ENCODE data around the gene FAM111A.
A peak's percentile ranks its signal among the peaks of the same experiment; 100 is the strongest.

Gene FAM111A

DNA sequence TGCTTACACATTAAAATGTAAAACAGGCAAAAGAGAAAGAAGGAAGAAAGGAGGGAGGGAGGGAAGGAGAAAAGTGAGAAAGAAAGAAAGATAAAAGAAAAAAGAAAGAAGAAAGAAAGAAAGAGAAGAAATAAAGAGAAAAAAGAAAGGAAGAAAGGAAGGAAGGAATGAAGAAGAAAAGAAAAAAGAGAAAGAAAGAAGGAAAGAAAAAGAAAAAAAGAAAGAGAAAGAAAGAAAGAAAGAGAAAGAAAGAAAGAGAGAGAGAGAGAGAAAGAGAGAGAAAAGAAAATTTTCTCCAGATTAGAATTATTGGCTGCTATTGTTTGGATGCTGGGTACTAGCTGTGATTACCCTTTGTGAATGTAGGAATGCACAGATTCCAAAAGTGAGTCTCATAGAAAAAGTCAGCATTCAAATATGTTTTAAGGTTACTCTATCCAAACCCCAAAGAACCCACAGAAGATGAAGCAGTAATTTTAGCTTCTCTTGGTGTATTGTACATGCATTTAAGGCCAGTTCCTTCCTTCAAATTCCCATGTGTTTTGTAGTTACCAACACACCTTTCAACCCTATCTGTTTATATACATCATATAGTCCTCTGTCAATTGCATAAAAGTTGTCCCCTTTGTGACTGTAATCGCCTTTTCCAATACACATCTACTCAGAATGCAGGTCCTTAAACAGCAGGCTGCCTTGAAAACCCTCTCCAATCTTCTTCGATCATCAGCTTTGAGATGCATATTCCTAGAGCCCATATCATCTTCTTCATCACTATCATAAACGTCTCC, 789 bp upstream of the FAM111A start:
- DNase-seq, result no peak

DNA sequence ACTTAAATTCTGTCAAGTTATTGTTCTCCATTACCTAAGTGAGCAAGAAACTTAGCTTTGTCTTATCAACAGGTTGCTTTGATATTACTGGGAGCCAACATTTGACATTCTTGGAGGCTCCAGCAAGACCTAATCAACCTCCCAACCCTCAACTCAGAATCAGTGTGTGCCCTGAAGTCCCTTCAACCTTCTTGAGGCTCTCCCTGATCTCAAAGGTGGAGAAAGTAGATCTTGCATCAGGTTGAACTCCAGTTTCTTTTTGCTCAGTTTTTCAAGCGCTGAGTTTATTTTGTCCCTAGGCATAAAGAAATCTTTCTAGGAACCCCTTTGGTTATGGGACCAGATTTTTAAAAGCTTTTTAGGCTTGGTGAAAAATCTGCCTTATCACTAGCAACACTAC, 1.4 kb downstream of the FAM111A start:
- no peak for DNase-seq

DNA sequence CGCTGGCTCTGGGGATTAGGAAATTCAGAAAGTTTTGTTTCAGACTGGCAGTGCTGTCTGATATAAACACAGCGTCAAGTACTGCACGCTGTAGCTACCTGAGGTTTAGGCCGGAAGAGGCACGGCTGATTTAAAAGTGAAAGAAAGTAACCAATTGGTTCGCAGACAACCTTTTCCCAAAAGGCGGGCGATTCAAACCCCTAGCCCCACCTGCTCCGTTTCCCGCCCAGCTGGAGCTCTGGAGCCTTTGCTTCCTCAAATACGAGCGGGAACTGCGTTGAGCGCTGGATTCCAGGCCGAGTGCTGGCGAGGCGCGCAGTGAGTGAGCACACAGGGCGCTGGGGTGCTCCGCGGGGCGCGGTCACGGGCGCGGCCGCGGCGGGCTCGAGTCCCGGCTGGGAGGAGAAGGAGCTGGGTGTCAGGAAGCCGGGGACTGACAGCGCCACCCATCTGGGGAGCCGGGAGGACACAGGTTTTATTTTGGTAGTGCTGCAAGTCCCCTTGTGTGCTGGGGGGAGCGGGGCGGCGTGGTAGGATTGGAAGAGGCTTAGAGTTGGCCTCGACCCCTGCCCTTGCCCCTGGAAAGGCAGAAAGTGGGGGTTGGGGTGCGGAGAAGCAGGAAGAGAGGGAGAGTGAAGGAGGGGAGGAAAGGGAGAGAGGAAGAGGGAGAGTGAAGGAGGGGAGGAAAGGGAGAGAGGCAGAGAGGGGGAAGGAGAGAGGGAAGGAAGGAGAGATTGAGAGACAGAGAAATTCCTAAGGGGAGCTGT, 2.1 kb downstream of the FAM111A start:
- peak; percentile 78 for DNase-seq

DNA sequence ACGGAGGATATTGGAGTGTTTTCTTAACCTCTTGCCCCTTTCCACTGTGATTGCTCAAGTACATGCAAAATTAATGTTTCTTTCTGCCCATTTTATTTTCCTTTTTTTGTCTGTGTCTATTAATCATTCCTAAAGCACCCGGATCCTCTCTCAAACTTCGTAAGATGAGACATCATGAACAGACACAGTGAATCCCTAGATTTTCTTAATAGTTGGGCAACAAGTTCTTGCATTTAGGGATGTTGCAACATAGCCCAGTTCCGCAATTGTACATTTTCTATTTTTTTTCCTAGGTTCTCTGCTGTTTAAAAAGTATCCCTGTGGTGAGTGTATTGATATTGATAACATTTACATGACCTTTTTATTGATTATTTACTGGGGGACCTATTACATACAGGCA, 2.9 kb downstream of the FAM111A start:
- DNase-seq, result no peak

DNA sequence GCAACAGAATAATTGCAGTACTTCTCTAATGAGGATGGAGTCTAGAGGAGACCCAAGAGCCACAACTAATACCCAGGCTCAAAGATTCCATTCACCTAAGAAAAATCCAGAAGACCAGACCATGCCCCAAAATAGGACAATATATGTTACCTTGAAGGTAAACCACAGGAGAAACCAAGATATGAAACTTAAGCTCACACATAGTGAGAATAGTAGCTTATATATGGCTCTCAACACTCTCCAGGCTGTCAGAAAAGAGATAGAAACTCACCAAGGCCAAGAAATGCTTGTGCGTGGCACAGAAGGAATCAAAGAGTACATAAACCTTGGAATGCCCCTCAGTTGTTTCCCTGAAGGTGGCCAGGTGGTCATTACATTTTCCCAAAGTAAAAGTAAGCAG, 9.1 kb downstream of the FAM111A start:
- DNase-seq, result no peak

DNA sequence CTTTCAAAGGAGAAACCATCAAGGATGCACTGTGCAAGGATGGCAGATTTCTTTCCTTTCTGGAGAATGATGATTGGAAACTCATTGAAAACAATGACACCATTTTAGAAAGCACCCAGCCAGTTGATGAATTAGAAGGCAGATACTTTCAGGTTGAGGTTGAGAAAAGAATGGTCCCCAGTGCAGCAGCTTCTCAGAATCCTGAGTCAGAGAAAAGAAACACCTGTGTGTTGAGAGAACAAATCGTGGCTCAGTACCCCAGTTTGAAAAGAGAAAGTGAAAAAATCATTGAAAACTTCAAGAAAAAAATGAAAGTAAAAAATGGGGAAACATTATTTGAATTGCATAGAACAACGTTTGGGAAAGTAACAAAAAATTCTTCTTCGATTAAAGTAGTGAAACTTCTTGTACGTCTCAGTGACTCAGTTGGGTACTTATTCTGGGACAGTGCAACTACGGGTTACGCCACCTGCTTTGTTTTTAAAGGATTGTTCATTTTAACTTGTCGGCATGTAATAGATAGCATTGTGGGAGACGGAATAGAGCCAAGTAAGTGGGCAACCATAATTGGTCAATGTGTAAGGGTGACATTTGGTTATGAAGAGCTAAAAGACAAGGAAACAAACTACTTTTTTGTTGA, 9.8 kb downstream of the FAM111A start:
- no peak for DNase-seq

DNA sequence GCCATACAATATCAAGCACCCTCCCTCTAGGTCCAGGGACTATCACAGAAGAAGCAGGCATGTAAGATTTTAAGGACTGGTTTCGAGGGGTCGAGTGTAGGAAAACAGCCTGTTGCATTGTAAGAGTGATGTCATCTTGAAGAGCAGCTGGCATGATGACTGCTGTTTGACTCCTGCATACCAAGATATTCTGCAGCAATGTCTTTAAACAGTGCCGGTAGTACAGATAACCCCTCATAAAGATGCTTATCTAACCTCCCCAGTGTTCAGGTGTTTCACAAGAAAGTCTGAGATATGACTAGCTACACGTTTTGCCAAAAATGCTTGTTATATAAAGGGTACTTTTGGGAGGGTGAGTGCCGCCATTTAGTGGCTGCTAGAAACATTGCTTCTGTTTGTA, 12.0 kb downstream of the FAM111A start:
- no peak for DNase-seq

DNA sequence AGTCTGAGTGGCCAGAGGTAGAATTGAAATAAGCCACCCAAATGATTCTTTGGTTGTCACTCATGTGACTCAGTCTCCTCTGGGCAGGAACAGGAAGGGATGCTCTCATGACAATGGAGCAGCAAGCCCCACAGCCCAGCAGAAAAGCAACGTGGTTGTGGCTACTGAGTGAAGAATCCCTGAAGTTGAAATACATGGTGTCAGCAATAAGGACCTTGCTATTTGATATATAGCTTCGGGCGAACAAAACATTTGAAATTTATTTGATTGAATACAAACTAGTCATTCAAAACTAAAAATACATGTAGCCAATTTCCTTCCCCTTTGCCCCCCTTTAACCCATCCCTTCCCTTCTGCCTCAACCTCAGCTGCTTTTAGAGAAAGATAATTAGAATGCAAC, 14.8 kb downstream of the FAM111A start:
- DNase-seq, result no peak

DNA sequence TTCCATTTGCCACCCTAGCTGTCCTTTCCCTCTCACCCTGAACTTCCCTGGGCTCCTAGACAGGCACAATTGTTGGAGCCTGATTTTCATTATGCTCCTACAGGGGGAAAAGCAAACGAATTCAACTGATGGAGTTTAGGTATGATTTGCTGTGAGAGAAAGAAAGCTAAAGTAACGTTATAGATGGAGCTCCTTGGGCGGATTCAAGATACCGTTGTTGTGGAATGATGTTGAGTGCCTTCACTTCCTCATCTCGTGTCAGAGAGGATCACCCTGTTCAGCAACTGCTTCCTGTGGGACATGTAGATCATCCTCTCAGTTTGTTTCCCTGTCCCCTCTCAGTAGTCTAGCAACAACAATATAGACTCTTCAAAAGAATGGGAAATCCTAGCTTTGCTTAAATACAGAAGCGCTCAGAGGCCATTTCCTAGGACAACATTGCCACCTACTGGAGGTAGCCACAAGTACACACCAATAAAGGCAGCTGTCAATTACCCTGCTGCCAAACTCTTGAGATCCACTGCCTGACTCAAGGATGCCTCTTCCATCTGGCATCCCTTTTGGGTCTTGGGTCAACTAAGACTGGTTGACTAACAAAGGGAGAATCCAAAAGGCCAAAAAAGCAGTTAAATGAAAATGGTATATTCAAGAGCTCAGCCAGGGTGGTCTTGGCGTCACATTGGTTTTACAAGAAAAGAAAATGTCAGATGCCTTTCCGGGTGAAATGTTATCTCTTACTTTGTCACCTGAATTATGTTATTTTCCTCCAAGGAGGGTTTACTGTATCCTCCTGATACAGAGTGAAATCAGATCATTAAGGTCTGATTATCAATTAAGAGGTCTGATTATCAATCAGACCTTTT, 15.8 kb downstream of the FAM111A start:
- peak; percentile 72 for DNase-seq

DNA sequence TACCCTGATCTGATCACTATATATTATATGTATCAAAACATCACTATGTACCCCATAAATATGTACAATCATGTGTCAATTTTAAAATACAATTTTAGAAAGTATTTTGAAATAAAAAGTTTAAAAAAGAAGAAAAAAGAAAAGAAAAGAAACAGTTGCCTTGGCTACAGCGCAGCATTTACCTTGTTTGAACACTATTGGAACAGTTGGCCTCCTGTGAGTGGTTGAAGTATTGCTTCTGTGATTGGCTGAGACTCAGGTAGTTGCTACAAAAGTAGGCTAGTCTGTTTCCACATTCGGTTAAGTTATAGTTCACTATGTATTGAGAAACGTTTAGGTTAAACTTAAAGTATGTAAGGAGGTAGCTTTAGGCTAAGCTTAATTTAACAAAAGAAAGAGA, 21.4 kb downstream of the FAM111A start:
- no peak for DNase-seq

DNA sequence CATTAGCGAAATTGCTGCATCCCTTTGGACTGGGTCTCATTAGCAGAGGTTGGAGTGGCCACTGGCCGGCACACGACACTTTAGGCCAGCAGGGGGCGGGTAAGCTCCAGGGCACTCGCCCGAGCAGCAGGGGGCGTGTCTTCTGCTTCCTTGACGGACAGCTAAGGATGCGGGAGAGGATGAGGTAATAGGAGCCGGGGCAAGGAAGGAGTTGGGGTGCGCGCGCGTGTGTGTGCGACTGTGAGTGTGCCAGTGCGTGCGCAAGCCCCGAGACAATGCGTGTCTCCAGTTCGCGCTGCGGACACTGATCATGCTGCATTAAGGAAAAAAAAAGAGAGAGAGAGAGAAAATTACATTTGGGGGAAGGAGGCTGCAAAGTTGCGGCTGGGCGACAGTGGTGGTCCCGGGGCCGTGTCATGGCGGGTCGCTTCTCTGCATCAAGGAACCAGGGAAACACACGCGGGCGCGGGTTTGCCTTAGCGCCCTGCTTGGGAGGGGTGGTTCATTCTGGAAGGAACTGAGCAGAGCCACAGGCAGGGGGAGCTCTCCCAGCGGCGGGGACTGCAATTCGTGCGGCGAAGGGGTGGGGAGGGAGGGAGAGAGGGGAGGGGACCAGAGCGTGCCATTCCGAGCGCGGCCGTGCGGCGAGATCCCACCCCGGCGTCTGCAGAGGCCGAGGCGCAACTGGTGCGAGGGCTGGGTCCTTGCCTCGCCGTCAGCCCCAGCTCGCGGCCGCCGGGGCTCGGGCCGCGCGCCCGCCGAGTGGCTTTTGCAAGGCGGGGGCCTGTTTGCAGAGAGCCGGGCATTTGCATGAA, 29.1 kb downstream of the FAM111A start, which contains the start of gene DTX4:
DTX4 (plus strand) TSS at position 625 of the 815 bp plus-strand sequence. CDS start 464 bp downstream, outside the sequence.
- DNase-seq, result peak; percentile 94

DNA sequence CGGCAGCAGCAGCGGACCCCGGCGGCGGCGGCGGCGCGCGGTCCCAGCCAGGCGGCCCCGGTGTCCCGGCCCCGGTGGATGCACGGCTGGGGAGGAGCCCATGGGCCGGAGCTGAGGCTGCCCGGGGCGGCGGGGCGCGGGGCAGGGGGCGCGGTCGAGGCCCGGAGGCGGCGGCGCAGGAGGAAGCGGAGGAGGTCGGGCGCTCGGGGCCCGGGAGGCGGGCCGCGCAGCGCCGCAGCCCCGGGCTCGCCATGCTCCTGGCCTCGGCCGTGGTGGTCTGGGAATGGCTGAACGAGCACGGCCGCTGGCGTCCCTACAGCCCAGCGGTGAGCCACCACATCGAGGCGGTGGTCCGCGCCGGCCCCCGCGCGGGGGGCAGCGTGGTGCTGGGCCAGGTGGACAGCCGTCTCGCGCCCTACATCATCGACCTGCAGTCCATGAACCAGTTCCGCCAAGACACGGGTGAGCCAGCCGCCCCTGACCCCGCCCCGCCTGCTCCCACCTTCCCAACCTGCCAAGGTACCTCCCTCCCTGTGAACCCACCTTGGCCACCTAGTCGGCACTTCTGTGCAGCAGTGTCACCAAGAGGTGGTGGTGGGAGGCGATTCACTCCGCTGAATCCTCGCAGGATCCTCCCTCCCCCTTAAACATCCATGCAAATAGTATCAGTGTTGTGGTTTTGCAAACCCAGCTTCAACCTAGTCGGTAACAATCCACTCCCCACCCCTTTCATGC, 29.9 kb downstream of the FAM111A start:
- peak; percentile 36 for DNase-seq

DNA sequence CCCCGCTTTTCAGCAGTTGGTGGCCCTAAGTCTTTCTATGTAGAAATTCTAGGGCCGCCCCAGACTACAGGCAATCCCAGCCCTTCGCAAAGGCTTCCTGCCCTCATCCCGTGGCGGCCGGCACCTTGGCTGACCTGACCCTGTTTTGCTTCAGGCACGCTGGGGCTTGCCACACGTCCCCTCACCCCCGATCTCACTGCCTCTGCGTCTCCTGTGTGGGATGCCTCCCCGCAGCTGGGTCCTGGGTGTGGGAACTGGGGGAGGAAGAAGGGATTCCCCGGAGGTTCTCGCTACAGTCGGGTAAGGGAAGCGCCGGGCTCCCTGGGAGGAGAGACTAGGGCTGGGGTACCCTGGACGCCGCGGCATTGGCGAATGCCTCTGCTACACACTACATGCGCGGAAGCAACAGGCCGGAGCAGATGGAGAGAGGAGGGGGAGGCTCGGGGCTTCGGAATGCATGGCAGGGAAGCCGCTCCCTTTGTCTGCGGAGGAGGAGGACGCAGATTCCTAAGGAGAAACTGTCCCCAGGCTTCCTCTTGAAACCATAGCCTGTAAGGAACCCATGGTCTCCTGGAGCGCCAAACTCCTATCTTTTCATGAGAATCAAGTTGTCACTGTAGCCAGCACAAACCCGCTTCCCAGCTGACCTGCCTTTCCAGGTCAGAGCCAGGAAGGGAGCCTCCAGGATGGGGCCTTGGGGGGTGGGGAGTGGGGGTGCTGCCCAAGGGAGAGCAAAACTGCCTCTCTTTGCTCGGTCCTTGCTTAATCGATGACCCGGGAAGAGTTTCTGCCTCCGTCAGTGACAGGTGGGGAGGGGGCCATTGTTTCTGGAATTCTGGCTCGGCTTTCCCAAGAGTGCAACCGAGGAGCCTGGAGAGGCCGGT, 30.7 kb downstream of the FAM111A start:
- DNase-seq, result peak; percentile 18

DNA sequence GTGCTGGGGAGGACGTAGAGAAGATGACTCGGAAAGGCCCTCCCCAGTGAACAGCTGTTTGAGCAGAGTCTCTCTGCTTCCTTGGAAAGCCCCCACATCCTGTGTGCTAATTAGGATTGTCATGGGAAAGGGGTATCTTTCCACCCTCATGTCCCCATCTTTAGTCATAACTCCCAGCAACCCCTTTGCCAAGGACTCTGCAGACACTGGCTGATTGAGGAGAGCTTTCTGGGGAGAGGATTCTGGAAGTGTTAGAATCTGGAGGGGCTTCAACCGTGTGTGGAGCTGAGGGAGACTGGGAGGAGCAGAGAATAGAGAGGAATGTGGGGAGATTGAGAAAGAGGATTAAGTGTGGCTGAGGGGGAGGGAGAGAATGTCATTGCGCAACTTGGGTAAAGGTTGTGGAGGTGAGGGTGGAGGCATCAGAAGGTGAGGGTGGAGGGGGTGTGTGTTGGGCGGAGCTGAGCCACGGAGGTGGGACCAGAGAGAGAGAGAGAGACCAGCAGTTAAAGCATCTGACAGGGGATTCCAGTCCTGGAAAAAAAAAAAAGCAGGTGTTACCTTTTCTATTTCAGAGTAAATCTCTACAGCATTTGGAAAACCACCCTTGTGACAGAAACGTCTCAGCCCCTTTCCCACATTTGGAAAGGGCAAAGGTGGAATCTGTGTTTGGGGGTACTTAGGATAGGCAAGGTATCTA, 31.5 kb downstream of the FAM111A start:
- no peak for DNase-seq

DNA sequence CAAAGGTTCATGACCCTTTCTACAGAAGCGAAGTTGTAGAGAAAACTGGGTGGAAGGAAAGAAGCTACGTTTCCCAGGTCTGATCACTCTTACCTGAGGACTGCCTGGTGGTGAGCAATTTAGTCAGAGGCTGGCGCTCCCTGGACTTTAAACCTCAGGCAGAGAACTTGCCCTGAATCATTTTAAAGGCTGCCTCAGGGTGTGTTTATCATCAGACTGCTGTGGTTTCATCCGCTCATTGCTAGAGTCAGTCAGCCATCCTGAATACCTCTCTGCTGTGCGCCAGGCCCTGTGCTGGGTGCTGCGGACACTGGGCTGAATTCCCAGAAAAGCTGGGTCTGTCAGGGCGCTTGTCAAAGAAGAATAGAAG, 32.0 kb downstream of the FAM111A start:
- DNase-seq, result no peak

DNA sequence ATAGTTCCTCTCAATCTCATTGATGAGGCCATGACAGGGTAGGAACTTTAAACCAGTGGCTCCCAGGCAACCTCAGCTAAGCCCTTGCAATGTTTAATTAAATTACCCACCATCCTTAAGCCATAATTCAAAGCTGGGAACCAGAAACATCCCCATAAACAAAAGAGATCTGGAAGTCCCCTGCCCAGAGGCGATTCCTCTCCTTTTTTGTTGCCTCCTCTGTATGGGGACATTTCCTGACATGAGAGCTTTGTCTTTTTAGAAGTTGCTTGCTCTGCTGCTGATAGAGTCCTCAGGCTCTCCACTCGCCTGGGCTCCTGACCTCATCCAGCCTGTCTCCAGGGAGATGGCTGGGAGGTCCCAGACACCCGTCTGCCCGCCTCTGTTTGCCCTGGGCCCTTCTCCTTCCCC, 32.4 kb downstream of the FAM111A start:
- no peak for DNase-seq

DNA sequence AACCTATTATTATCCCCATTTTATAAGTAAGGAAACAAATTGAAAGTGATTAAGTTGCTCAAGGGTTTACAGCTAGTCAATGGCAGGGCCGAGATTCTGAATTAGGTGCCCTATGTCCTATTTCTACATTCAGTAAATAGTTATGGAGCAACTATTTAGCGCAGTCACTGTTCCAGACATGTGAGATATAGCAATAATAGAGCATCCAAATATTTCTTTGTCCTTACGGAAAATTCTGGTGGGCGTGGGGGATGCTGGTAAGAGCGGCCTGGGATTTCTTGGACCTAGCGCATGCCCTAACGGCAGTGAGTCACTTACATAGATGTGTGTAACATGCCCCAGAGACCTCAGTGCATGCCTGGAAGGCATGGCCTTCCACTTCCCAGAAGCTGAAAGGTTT, 33.7 kb downstream of the FAM111A start:
- DNase-seq, result no peak

DNA sequence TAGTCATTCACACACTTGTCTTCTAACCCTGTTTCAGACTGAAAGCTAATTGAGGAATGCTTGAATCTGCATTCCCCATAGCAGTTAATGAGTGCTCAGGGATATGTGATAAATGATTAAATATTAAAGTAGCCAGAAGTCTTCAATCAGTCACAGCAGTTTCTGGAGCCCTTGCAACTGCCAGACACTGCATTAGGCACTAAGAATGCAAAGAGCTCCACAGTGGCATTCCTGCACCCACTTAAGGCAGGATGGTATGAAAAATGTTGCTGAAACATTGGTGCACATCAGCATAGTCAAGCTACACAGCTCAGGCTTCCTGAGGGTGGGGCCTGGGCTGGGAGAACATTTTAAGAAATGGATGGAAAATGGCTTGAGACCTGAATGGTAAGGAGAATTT, 35.7 kb downstream of the FAM111A start:
- no peak for DNase-seq

DNA sequence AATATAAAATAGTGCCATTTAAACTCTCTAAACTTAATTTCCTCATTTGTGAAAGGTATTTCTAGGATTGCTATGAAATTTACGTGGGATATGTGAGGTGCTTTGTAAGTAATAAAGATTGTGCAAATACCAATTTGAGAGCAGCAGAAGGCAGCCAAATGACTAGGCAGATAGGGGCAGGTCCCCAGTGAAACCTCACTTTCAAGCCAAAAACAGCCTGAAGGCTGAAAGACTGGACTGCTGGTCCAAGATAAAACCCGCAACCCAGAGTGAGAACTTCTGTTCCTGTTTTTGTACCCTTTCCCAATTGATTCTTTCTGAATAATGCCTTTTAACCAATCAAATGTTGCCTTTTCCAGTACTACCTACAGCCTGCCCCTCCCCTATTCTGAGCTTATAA, 36.5 kb downstream of the FAM111A start:
- DNase-seq, result no peak
